H1 (cell line): ENCODE data around the gene WEE1. TPM values are rescaled to one million over a fixed set of nuclear protein-coding genes. Genes with fewer than 3 reads are reported as not detected.

Experiments
- CTCF ChIA-PET: fragments of 300-600 bp; sonication (Branson Sonifier 250); formaldehyde crosslinking; loops from one replicate; lab custom pipeline; 2021; ENCODE audit not compliant: partially characterized antibody; lab: Charles Lee
- POLR2A ChIA-PET: fragments of 300-600 bp; sonication (Branson Sonifier 250); formaldehyde crosslinking; loops from one replicate; lab custom pipeline; 2021; ENCODE audit warnings: inconsistent platforms; ENCODE audit not compliant: partially characterized antibody; lab: Charles Lee
- DNase-seq, 2 experiments: peaks; one replicate each; pipeline versions ENCODE4 v3.0.0 to v3.0.0-alpha.2; 2010 to 2022; ENCODE audit warnings: low spot score in 2 of 2, low read depth in 1 of 2, mixed read lengths in 1 of 2
- FAIRE-seq: peaks from 2 replicates; lab custom pipeline; 2011; peaks lifted over from hg19 to GRCh38; lab: Jason Lieb, UNC
- H2AFZ ChIP-seq: 2 replicates; pipeline ENCODE4 v1.8.1; 2012; ENCODE audit warnings: low read length, inconsistent platforms
- H2AK5ac ChIP-seq: 2 replicates; pipeline ENCODE4 v1.6.1; 2013; ENCODE audit warnings: low read depth, low read length
- H2BK120ac ChIP-seq: replicated peaks from 2 replicates; pipeline ENCODE3; 2013; ENCODE audit warnings: low read depth, low read length, inconsistent platforms
- H2BK12ac ChIP-seq: 2 replicates; pipeline ENCODE4 v1.6.1; 2013; ENCODE audit warnings: low read depth, low read length
- H2BK15ac ChIP-seq: 2 replicates; pipeline ENCODE4 v1.6.1; 2013; ENCODE audit warnings: low read length
- H2BK20ac ChIP-seq: 2 replicates; pipeline ENCODE4 v1.6.1; 2013; ENCODE audit warnings: low read length
- H2BK5ac ChIP-seq: 2 replicates; pipeline ENCODE4 v1.6.1; 2013; ENCODE audit warnings: low read depth, low read length
- H3K14ac ChIP-seq: 2 replicates; pipeline ENCODE4 v1.6.1; 2013; ENCODE audit warnings: inconsistent platforms; ENCODE audit not compliant: insufficient read length
- H3K18ac ChIP-seq: 2 replicates; pipeline ENCODE4 v1.6.1; 2013; ENCODE audit warnings: low read length; ENCODE audit errors: extremely low read depth
- H3K23ac ChIP-seq: 2 replicates; pipeline ENCODE4 v1.6.1; 2013; ENCODE audit warnings: inconsistent platforms; ENCODE audit not compliant: insufficient read length
- H3K23me2 ChIP-seq: 2 replicates; pipeline ENCODE4 v1.6.1; 2013; ENCODE audit warnings: low read depth, low read length
- H3K27ac ChIP-seq: 2 replicates; pipeline ENCODE4 v1.6.1; 2011; ENCODE audit warnings: low read depth, low read length, inconsistent platforms
- H3K27me3 ChIP-seq, 4 experiments: replicated peaks in 1 of 4; 1 replicate in 1 of 4; 2 replicates in 3 of 4; pipeline versions ENCODE4 v1.6.1 to v1.8.1; 2011 to 2013; ENCODE audit warnings: low read length in 3 of 4, mild to moderate bottlenecking in 3 of 4, inconsistent platforms in 2 of 4, mixed read lengths in 2 of 4, moderate library complexity in 1 of 4; ENCODE audit not compliant: control insufficient read depth in 3 of 4, insufficient read depth in 3 of 4; ENCODE audit errors: extremely low read depth in 1 of 4
- H3K36me3 ChIP-seq, 4 experiments: 2 replicates each; pipeline versions ENCODE4 v1.6.1 to v1.8.1; 2011 to 2013; ENCODE audit warnings: mild to moderate bottlenecking in 4 of 4, low read length in 3 of 4, moderate library complexity in 2 of 4, control low read depth in 1 of 4, inconsistent platforms in 1 of 4; ENCODE audit not compliant: insufficient read depth in 4 of 4, control insufficient read depth in 2 of 4
- H3K4ac ChIP-seq: replicated peaks from 2 replicates; pipeline ENCODE3; 2013; ENCODE audit warnings: low read length, low read depth, mixed read lengths, inconsistent platforms; ENCODE audit not compliant: insufficient read length
- H3K4me1 ChIP-seq, 4 experiments: replicated peaks in 1 of 4; 1 replicate in 1 of 4; 2 replicates in 3 of 4; pipeline versions ENCODE4 v1.6.1 to v1.8.1; 2011 to 2013; ENCODE audit warnings: low read length in 3 of 4, inconsistent platforms in 2 of 4, mixed read lengths in 1 of 4; ENCODE audit not compliant: insufficient read depth in 4 of 4, control insufficient read depth in 3 of 4
- H3K4me2 ChIP-seq, 2 experiments: 2 replicates each; pipeline versions ENCODE4 v1.6.1 to v1.8.1; 2011 to 2013; ENCODE audit warnings: low read depth in 2 of 2, low read length in 2 of 2, control low read depth in 1 of 2, inconsistent platforms in 1 of 2, mild to moderate bottlenecking in 1 of 2; ENCODE audit not compliant: insufficient read depth in 1 of 2
- H3K4me3 ChIP-seq, 4 experiments: fragments of 200-600, 300-600 bp in 1 of 4; sonication (generic), shearing (Covaris generic), sonication (Bioruptor Twin) in 1 of 4; 2 replicates each; pipeline versions ENCODE4 v1.5.1 to v1.8.1; 2011 to 2016; ENCODE audit warnings: low read length in 4 of 4, low read depth in 3 of 4, control low read depth in 2 of 4, inconsistent platforms in 2 of 4, mild to moderate bottlenecking in 2 of 4, mixed read lengths in 1 of 4, moderate library complexity in 1 of 4; ENCODE audit not compliant: insufficient read depth in 2 of 4; ENCODE audit errors: extremely low read depth in 1 of 4
- H3K56ac ChIP-seq: replicated peaks from 2 replicates; pipeline ENCODE3; 2013; ENCODE audit warnings: low read depth, mild to moderate bottlenecking, mixed read lengths, low read length, inconsistent platforms; ENCODE audit not compliant: insufficient read length
- H3K79me1 ChIP-seq: 2 replicates; pipeline ENCODE4 v1.6.1; 2013; ENCODE audit warnings: low read depth, low read length, control low read depth
- H3K79me2 ChIP-seq, 2 experiments: 2 replicates each; pipeline versions ENCODE4 v1.6.1 to v1.8.1; 2012 to 2013; ENCODE audit warnings: low read length in 2 of 2, mild to moderate bottlenecking in 2 of 2, inconsistent platforms in 1 of 2; ENCODE audit not compliant: insufficient read depth in 2 of 2, control insufficient read depth in 1 of 2
- H3K9ac ChIP-seq, 4 experiments: replicated peaks in 1 of 4; 1 replicate in 1 of 4; 2 replicates in 3 of 4; pipeline versions ENCODE4 v1.6.1 to v1.8.1; 2011 to 2013; ENCODE audit warnings: low read depth in 3 of 4, low read length in 3 of 4, control low read depth in 2 of 4, mild to moderate bottlenecking in 2 of 4, moderate library complexity in 2 of 4, inconsistent platforms in 1 of 4; ENCODE audit errors: extremely low read depth in 1 of 4
- H3K9me3 ChIP-seq, 2 experiments: 2 replicates each; pipeline versions ENCODE4 v1.6.1 to v1.8.1; 2012 to 2013; ENCODE audit warnings: mild to moderate bottlenecking in 2 of 2, moderate library complexity in 2 of 2, control low read depth in 1 of 2, inconsistent platforms in 1 of 2, low read depth in 1 of 2, low read length in 1 of 2, mixed read lengths in 1 of 2; ENCODE audit not compliant: insufficient read depth in 2 of 2
- H4K20me1 ChIP-seq, 2 experiments: replicated peaks in 1 of 2; 2 replicates each; pipeline versions ENCODE3 to v1.8.1; 2011 to 2013; ENCODE audit warnings: inconsistent platforms in 2 of 2, low read length in 2 of 2, mild to moderate bottlenecking in 1 of 2; ENCODE audit not compliant: insufficient read depth in 2 of 2, control insufficient read depth in 1 of 2
- H4K5ac ChIP-seq: 2 replicates; pipeline ENCODE4 v1.6.1; 2013; ENCODE audit warnings: low read length, low read depth, mixed read lengths, inconsistent platforms; ENCODE audit not compliant: insufficient read length
- H4K8ac ChIP-seq: 2 replicates; pipeline ENCODE4 v1.8.0; 2013; ENCODE audit warnings: mild to moderate bottlenecking, moderate library complexity, low read length, inconsistent platforms; ENCODE audit not compliant: insufficient read depth; ENCODE audit errors: extremely low read depth
- H4K91ac ChIP-seq: replicated peaks from 2 replicates; pipeline ENCODE3; 2013; ENCODE audit warnings: low read length, mixed read lengths, inconsistent platforms; ENCODE audit not compliant: insufficient read length
- CTCF ChIP-seq, 3 experiments: IDR thresholded peaks; 1 replicate in 2 of 3; 2 replicates in 1 of 3; pipeline versions ENCODE4 v1.5.1 to v1.6.1; 2011; ENCODE audit warnings: low read length in 3 of 3, mild to moderate bottlenecking in 3 of 3, inconsistent platforms in 2 of 3, low read depth in 1 of 3, moderate library complexity in 1 of 3; ENCODE audit not compliant: insufficient read depth in 1 of 3; ENCODE audit errors: control extremely low read depth in 1 of 3
- EP300 ChIP-seq, 2 experiments: IDR thresholded peaks; 1 replicate in 1 of 2; 2 replicates in 1 of 2; pipeline ENCODE4 v1.6.1; 2011 to 2012; ENCODE audit warnings: low read depth in 2 of 2, low read length in 2 of 2, mild to moderate bottlenecking in 2 of 2, borderline replicate concordance in 1 of 2, inconsistent platforms in 1 of 2, moderate library complexity in 1 of 2
- HDAC6 ChIP-seq: IDR thresholded peaks from one replicate; pipeline ENCODE4 v1.7.1; 2012; ENCODE audit warnings: low read depth, mild to moderate bottlenecking, inconsistent platforms, low read length, moderate library complexity
- POLR2A ChIP-seq, 2 experiments: IDR thresholded peaks; 1 replicate in 1 of 2; 2 replicates in 1 of 2; pipeline ENCODE4 v1.6.1; 2011; ENCODE audit warnings: low read depth in 2 of 2, low read length in 2 of 2, mild to moderate bottlenecking in 2 of 2; ENCODE audit errors: control extremely low read depth in 1 of 2
- POLR2AphosphoS5 ChIP-seq: IDR thresholded peaks from 2 replicates; pipeline ENCODE4 v1.6.1; 2011; ENCODE audit warnings: low read depth, low read length
- POU5F1 ChIP-seq: IDR thresholded peaks from 2 replicates; pipeline ENCODE4 v1.6.1; 2011; ENCODE audit warnings: low read depth, mild to moderate bottlenecking, low read length, moderate library complexity
- RXRA ChIP-seq: IDR thresholded peaks from 2 replicates; pipeline ENCODE4 v1.6.1; 2011; ENCODE audit warnings: low read depth, mild to moderate bottlenecking, low read length, moderate library complexity; ENCODE audit not compliant: insufficient read depth
- SP2 ChIP-seq: IDR thresholded peaks from 2 replicates; pipeline ENCODE4 v1.6.1; 2012; ENCODE audit warnings: mild to moderate bottlenecking, low read length, inconsistent platforms
- TAF1 ChIP-seq: IDR thresholded peaks from 2 replicates; pipeline ENCODE4 v1.6.1; 2011; ENCODE audit warnings: mild to moderate bottlenecking, low read depth, low read length
- TAF7 ChIP-seq: optimal IDR thresholded peaks from 2 replicates; pipeline ENCODE3; 2011; ENCODE audit warnings: low read depth, mild to moderate bottlenecking, inconsistent platforms, low read length, moderate library complexity, borderline replicate concordance
- TBP ChIP-seq: IDR thresholded peaks from 2 replicates; pipeline ENCODE4 v1.6.1; 2011; ENCODE audit warnings: low read depth, low read length, improper control_type of control experiment
- YY1 ChIP-seq: IDR thresholded peaks from 2 replicates; pipeline ENCODE4 v1.6.1; 2011; ENCODE audit warnings: low read depth, mild to moderate bottlenecking, low read length
- WGBS, 2 experiments: shearing (Covaris generic) in 1 of 2; methylation state at CpG; one replicate each; pipeline versions ENCODE4 v1.1.6 to v1.1.7; 2013 to 2015; ENCODE audit warnings: low lambda C conversion rate in 2 of 2, mixed read lengths in 2 of 2, inconsistent platforms in 1 of 2, low coverage in 1 of 2, missing lambda C conversion rate in 1 of 2; ENCODE audit not compliant: insufficient replicate concordance in 2 of 2, insufficient coverage in 1 of 2, insufficient read length in 1 of 2; ENCODE audit errors: extremely low coverage in 1 of 2, missing lambda C conversion rate in 1 of 2; 5-methylcytosine and 5-hydroxymethylcytosine counted together
- polyA plus RNA-seq, 7 experiments: library from polyadenylated mRNA; depleted of rRNA in 3 of 7; stranded (reverse) in 5 of 7; unstranded in 2 of 7; fragments of >200 nt in 5 of 7; fragments of 200-250 nt in 2 of 7; gene quantifications; 1 replicate in 5 of 7; 2 replicates in 1 of 7; 4 replicates in 1 of 7; pipeline versions ENCODE4 v1.2.1 to v1.2.3, GENCODE V29; 2011 to 2013; ENCODE audit warnings: missing spikeins in 2 of 7, mixed read lengths in 2 of 7
- total RNA-seq: library from RNA; stranded (reverse); fragmentation: NEBNext Ultra II Directional; extraction: Animal tissue kit (Norgen Biotek cat#: 25700); gene quantifications from 2 replicates; pipeline ENCODE4 v1.2.1, GENCODE V29; 2021

The WEE1 gene
- total and polyA plus RNA-seq, 2 of the 8 experiments (the other 6 are each of a cell fraction or from before 2014, with no cell fraction given) = 40.8 to 120 TPM

GRCh38 chr11:9633679-9634078, 60.2 kb downstream of the WEE1 start:
- no peak overlapping the region for H2BK15ac ChIP-seq
- H3K9ac ChIP-seq = no peak overlapping the region
- H3K79me1 ChIP-seq = no peaks in the 10 kb centered on the region
- H3K79me2 ChIP-seq = no peaks in the 10 kb centered on the region
- H3K36me3 ChIP-seq = no peaks in the 10 kb centered on the region
- peaks cover 0 to 4% (median under 1%) of the 10 kb centered on the region in 4 experiments; a peak in 3 of 7 replicates for H3K4me1 ChIP-seq
- ChIA-PET POLR2A (interaction anchor here (1.2 kb wide), 1 partner anchor 14 kb away, joined by 3 read pairs; no protein-coding TSS in a partner anchor), CTCF (interaction anchor here (1.3 kb wide), 1 partner anchor 41 kb away, joined by 4 read pairs; no protein-coding TSS in a partner anchor)
- no peak overlapping the region for H2BK120ac ChIP-seq
- H4K20me1 ChIP-seq = no peaks in the 10 kb centered on the region
- H3K56ac ChIP-seq = no peak overlapping the region
- H2BK12ac ChIP-seq = no peak overlapping the region
- H4K8ac ChIP-seq = no peak overlapping the region
- H3K14ac ChIP-seq = no peak overlapping the region
- 83% methylated on average over 2 of the region's 2 CpGs; no CpG with 5 or more reads in 1 of the 2 experiments for WGBS, 2 experiments
- H3K4me3 ChIP-seq = no peak overlapping the region
- FAIRE-seq (no peak), DNase-seq (no peak)
- H4K5ac ChIP-seq = no peak overlapping the region
- H4K91ac ChIP-seq = no peak overlapping the region
- no peaks in the 10 kb centered on the region for H3K27me3 ChIP-seq
- H2BK20ac ChIP-seq = no peak overlapping the region
- H3K4me2 ChIP-seq = no peak overlapping the region
- no peak overlapping the region for H3K27ac ChIP-seq
- no peaks in the 10 kb centered on the region for H3K9me3 ChIP-seq
- no peak overlapping the region for H3K18ac ChIP-seq
- no peak overlapping the region for H2AK5ac ChIP-seq
- H2AFZ ChIP-seq = no peak overlapping the region
- H3K23me2 ChIP-seq = no peaks in the 10 kb centered on the region
- no peak overlapping the region for H2BK5ac ChIP-seq
- H3K23ac ChIP-seq = no peak overlapping the region
- H3K4ac ChIP-seq = no peak overlapping the region
- TF ChIP-seq TAF1 (no peak), POU5F1 (no peak), TAF7 (no peak), POLR2A (IDR thresholded peaks at IDR 0.05; ENCODE audit: control extremely low read depth in 1 of 2, low read depth in 2 of 2, low read length in 2 of 2) (no peak), RXRA (no peak), EP300 (IDR thresholded peaks at IDR 0.05; ENCODE audit: borderline replicate concordance in 1 of 2, low read depth in 2 of 2, low read length in 2 of 2) (no peak), SP2 (no peak), YY1 (no peak), POLR2AphosphoS5 (no peak), TBP (no peak), CTCF (IDR thresholded peaks at IDR 0.05; ENCODE audit: control extremely low read depth in 1 of 3, insufficient read depth in 1 of 3, low read depth in 1 of 3, low read length in 3 of 3) (no peak), HDAC6 (no peak)
